Tibial nerve (tissue), 4 donors: ENCODE data around the gene FAM241A.

Source experiments
- EP300 ChIP-seq, 2 donors: sonication (generic); formaldehyde crosslinking; IDR thresholded peaks; one replicate each; pipeline ENCODE4 v1.6.1; 2017; ENCODE audit warnings: antibody characterized with exemption in 2 of 2, mild to moderate bottlenecking in 1 of 2
- POLR2A ChIP-seq, 2 donors: fragments of 450-650 bp; IDR thresholded peaks; one replicate each; pipeline ENCODE4 v1.6.1; 2017; ENCODE audit warnings: antibody characterized with exemption in 2 of 2, mild to moderate bottlenecking in 2 of 2, moderate library complexity in 2 of 2
- TF ChIP-seq, protein P1 (sequence below), 5 experiments: fragments of 200-600 bp in 3 of 5; fragments of 450-650 bp in 2 of 5; sonication (generic) in 3 of 5; IDR thresholded peaks; one replicate each; pipeline ENCODE4 v1.5.1; 2016 to 2019; ENCODE audit warnings: antibody characterized with exemption in 5 of 5, mild to moderate bottlenecking in 3 of 5, moderate library complexity in 2 of 5

DNA sequence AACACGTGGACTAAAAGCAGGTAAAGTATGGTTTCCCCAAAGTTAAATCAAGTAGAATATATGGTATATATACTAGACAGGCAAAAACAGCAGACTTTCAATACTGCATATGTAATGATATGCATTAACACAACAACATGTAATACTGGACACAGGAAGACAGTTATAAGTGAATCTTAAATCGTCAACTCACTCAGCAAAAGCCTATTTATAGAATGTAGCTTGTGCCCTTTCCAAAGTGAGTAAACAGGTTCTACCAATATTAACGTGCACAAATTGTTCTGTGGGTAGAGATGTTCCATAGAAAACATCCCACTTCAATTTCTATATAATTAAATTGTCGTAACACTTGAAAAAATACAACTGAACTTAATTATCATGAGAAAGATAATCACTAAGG, 30.6 kb downstream of the FAM241A start:
- TF ChIP-seq POLR2A (IDR thresholded peaks at IDR 0.05) (no peak), EP300 (IDR thresholded peaks at IDR 0.05) (no peak)
- TF ChIP-seq, protein P1, sequence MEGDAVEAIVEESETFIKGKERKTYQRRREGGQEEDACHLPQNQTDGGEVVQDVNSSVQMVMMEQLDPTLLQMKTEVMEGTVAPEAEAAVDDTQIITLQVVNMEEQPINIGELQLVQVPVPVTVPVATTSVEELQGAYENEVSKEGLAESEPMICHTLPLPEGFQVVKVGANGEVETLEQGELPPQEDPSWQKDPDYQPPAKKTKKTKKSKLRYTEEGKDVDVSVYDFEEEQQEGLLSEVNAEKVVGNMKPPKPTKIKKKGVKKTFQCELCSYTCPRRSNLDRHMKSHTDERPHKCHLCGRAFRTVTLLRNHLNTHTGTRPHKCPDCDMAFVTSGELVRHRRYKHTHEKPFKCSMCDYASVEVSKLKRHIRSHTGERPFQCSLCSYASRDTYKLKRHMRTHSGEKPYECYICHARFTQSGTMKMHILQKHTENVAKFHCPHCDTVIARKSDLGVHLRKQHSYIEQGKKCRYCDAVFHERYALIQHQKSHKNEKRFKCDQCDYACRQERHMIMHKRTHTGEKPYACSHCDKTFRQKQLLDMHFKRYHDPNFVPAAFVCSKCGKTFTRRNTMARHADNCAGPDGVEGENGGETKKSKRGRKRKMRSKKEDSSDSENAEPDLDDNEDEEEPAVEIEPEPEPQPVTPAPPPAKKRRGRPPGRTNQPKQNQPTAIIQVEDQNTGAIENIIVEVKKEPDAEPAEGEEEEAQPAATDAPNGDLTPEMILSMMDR (IDR thresholded peaks at IDR 0.05) = no peak
